Left ventricle myocardium inferior (tissue), 1 donor: ENCODE data around the gene LRCH3. TPM values are rescaled to one million over a fixed set of nuclear protein-coding genes. Genes with fewer than 3 reads are reported as not detected.
A peak's percentile ranks its signal among the peaks of the same experiment; 100 is the strongest.

Source experiments
- DNase-seq: peaks from one replicate; pipeline ENCODE4 v3.0.0-alpha.2; 2020
- H3K27ac ChIP-seq: fragments of 200-600 bp; replicated peaks from 2 replicates; pipeline ENCODE4 v1.8.0; 2021
- H3K27me3 ChIP-seq: fragments of 200-600 bp; 2 replicates; pipeline ENCODE4 v1.8.0; 2021; ENCODE audit warnings: low read depth
- H3K36me3 ChIP-seq: fragments of 200-600 bp; 2 replicates; pipeline ENCODE4 v1.8.0; 2021
- H3K4me1 ChIP-seq: fragments of 200-600 bp; 2 replicates; pipeline ENCODE4 v1.8.0; 2021
- H3K4me3 ChIP-seq: fragments of 200-600 bp; 2 replicates; pipeline ENCODE4 v1.8.0; 2021; ENCODE audit warnings: mild to moderate bottlenecking, moderate library complexity
- H3K9me3 ChIP-seq: fragments of 200-600 bp; replicated peaks from 2 replicates; pipeline ENCODE4 v1.8.0; 2021
- intact Hi-C: fragments of 100-400 bp; cut with micrococcal nuclease; formaldehyde crosslinking; loops from one replicate; pipeline ENCODE4 v1.11.0; 2022
- total RNA-seq: library from RNA; stranded (reverse); fragmentation: NEBNext Ultra II Directional; extraction: Animal tissue kit (Norgen Biotek cat#: 25700); gene quantifications from one replicate; pipeline ENCODE4 v1.2.1, GENCODE V29; 2021
- TF ChIP-seq, protein P1 (sequence below): fragments of 200-600 bp; IDR thresholded peaks from 2 replicates; pipeline ENCODE4 v1.8.0; 2021; ENCODE audit warnings: antibody characterized with exemption, mild to moderate bottlenecking, borderline replicate concordance
- donor health status: DM: no; HTN: yes; CAD: no; lungs with severe emphysema.

The LRCH3 gene
- total RNA-seq, 1 donor from 2014 or later = 25.8 TPM

DNA sequence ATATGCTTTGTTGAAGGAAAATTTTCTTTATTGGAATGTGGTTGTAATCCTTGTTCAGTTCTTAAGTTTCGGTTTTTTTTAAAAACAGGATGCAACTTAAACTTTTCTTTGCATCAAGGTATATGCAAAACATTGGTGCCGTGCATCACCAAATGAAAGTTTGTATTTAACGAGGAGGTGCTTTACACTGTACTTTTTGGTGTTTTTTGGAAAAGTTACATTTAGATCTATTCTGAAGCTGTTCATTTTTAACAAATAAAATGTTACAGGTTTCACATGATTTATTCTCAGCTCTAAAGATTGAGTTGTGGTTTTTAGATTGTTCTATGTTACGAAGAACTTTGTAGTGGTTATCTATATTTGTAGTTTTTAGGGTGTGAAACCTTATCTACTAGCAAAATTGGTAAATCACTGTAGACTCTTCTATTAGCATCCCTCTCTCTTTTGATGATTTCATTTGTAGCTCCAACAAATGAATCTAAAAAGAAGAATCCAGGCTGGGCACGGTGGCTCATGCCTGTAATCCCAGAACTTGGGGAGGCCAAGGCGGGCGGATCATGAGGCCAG, 7.0 kb upstream of the LRCH3 start:
- H3K27me3 ChIP-seq = no peaks in the 10 kb centered on the region
- TF ChIP-seq, protein P1, sequence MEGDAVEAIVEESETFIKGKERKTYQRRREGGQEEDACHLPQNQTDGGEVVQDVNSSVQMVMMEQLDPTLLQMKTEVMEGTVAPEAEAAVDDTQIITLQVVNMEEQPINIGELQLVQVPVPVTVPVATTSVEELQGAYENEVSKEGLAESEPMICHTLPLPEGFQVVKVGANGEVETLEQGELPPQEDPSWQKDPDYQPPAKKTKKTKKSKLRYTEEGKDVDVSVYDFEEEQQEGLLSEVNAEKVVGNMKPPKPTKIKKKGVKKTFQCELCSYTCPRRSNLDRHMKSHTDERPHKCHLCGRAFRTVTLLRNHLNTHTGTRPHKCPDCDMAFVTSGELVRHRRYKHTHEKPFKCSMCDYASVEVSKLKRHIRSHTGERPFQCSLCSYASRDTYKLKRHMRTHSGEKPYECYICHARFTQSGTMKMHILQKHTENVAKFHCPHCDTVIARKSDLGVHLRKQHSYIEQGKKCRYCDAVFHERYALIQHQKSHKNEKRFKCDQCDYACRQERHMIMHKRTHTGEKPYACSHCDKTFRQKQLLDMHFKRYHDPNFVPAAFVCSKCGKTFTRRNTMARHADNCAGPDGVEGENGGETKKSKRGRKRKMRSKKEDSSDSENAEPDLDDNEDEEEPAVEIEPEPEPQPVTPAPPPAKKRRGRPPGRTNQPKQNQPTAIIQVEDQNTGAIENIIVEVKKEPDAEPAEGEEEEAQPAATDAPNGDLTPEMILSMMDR = no peak
- H3K9me3 ChIP-seq = no peaks in the 10 kb centered on the region
- no peaks in the 10 kb centered on the region for H3K4me1 ChIP-seq
- no peak overlapping the region for H3K27ac ChIP-seq
- DNase-seq = no peak
- intact Hi-C loops = no loop called here
- H3K4me3 ChIP-seq = no peak overlapping the region
- H3K36me3 ChIP-seq = peaks cover 58% of the 10 kb centered on the region

- H3K36me3 ChIP-seq = peaks cover 27% of the 10 kb centered on the region
- intact Hi-C loops = no loop called here
Measured at GRCh38 chr3:197787412-197787811, 3.6 kb upstream of the LRCH3 start.

DNA sequence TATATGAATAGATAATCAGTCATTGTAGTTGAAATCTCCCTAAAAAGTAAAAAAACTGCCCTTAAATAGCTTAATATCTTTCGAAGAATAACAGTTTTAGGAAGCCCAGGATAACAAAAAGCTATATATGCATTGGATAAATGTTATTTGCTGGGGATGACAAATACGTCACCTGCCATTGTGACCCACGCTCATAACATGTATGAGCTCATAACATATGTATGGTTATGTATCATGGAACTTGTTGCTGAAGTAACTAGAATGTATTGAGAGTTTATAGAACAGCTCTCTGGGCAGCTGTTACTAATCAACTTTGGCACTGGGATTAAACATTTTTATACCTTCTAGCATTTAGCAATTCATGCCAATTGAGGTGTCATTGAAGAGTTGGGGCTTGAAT, 1.7 kb upstream of the LRCH3 start:
- intact Hi-C loops = no loop called here
- TF ChIP-seq, protein P1 = no peak
- no peak for DNase-seq
- H3K27me3 ChIP-seq = no peaks in the 10 kb centered on the region
- no peaks in the 10 kb centered on the region for H3K9me3 ChIP-seq
- peaks cover 38% of the 10 kb centered on the region for H3K4me1 ChIP-seq
- H3K4me3 ChIP-seq = no peak overlapping the region
- peaks cover 8% of the 10 kb centered on the region for H3K36me3 ChIP-seq
- H3K27ac ChIP-seq = no peak overlapping the region

More at GRCh38 chr3:197787412-197787811, 3.6 kb upstream of the LRCH3 start:
- DNase-seq = no peak
- H3K4me3 ChIP-seq = no peak overlapping the region
- TF ChIP-seq, protein P1 = no peak
- H3K4me1 ChIP-seq = peaks cover 19% of the 10 kb centered on the region
- no peaks in the 10 kb centered on the region for H3K27me3 ChIP-seq
- no peak overlapping the region for H3K27ac ChIP-seq
- H3K9me3 ChIP-seq = no peaks in the 10 kb centered on the region

GRCh38 chr3:197790033-197790432, 1.0 kb upstream of the LRCH3 start:
- Histone ChIP-seq H3K27ac (no peak overlapping the region), H3K9me3 (no peaks in the 10 kb centered on the region), H3K36me3 (peaks cover under 1% of the 10 kb centered on the region), H3K4me3 (no peak overlapping the region), H3K27me3 (no peaks in the 10 kb centered on the region), H3K4me1 (peaks cover 46% of the 10 kb centered on the region)
- TF ChIP-seq, protein P1 = no peak
- no peak for DNase-seq
- intact Hi-C loops = no loop called here

- Histone ChIP-seq H3K4me1 (peaks cover 60% of the 10 kb centered on the region), H3K27me3 (no peaks in the 10 kb centered on the region), H3K36me3 (no peaks in the 10 kb centered on the region), H3K4me3 (peak overlapping the region; percentile 93), H3K9me3 (no peaks in the 10 kb centered on the region), H3K27ac (peak overlapping the region; percentile 98)
- intact Hi-C loops = no loop called here
- TF ChIP-seq, protein P1 = no peak
- DNase-seq = no peak
Measured at GRCh38 chr3:197791892-197792647, 1.0 kb downstream of the LRCH3 start.
